PFSK-1 (cell line): ENCODE measurements around the gene ITIH5.

Source experiments
- FOXP2 ChIP-seq: optimal IDR thresholded peaks from 2 replicates; pipeline ENCODE3; 2011; ENCODE audit warnings: borderline replicate concordance, control low read depth, inconsistent platforms; ENCODE audit not compliant: insufficient read depth; ENCODE audit errors: extremely low read length, extremely low read depth
- POLR2AphosphoS5 ChIP-seq: IDR thresholded peaks from 2 replicates; pipeline ENCODE4 v1.6.1; 2012; ENCODE audit warnings: low read depth, mild to moderate bottlenecking, control low read depth, low read length, moderate library complexity
- REST ChIP-seq, 2 experiments: IDR thresholded peaks; 2 replicates each; pipeline versions ENCODE4 v1.6.1 to v1.8.0; 2011 to 2012; ENCODE audit warnings: low read depth in 2 of 2, low read length in 2 of 2, control low read depth in 1 of 2, inconsistent platforms in 1 of 2, mild to moderate bottlenecking in 1 of 2, moderate library complexity in 1 of 2; ENCODE audit not compliant: insufficient read depth in 1 of 2
- SIN3A ChIP-seq: IDR thresholded peaks from 2 replicates; pipeline ENCODE4 v1.6.1; 2012; ENCODE audit warnings: mild to moderate bottlenecking, low read length, moderate library complexity, borderline replicate concordance; ENCODE audit not compliant: insufficient read depth
- TAF1 ChIP-seq: IDR thresholded peaks from 2 replicates; pipeline ENCODE4 v1.6.1; 2012; ENCODE audit warnings: low read length, control low read depth, borderline replicate concordance; ENCODE audit not compliant: insufficient read depth

Gene ITIH5

DNA sequence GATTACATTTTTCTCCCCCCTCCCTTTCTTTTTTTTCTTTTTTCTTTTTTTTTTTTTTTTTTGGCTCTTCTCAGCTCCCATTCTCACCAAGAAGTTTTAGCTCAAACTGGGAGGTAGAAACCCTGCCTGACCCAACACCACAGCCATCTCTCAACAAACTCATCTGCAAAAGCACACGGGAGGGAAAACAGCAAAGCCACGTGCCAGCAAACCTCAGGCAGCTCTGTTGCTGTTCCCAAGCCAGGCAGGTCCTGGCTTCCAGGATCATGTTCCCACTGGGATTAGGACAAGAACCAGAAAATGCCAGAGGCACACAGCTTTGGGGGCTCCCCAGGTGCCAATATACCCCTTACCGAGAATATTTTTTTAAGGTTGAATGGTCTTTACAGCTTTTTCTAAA, 56.7 kb downstream of the ITIH5 start:
- no peak for TF ChIP-seq POLR2AphosphoS5
- no peak for TF ChIP-seq SIN3A
- TF ChIP-seq FOXP2: no peak
- no peak for TF ChIP-seq REST (IDR thresholded peaks at IDR 0.05; ENCODE audit: insufficient read depth in 1 of 2, low read depth in 2 of 2, low read length in 2 of 2)
- TF ChIP-seq TAF1: no peak

DNA sequence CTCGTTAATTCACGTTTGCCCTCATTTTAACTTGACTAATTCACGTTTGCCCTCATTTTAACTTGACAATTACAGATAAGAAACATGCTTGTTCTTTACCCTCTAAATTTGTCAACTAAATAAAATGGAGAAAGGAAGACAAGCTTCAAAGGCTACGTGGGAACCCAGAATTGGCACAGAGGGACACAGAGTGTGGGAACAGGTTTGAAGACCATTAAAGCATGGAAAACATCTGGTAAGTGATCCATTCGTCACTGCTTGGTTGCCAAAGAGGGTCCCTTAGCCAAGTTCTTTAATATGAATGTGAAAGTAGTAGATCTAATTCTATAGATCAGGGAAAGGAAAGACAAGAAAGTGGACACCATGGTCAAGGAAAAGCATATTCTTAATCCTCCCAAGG, 57.2 kb downstream of the ITIH5 start:
- TF ChIP-seq POLR2AphosphoS5 (no peak), FOXP2 (no peak), SIN3A (no peak), REST (IDR thresholded peaks at IDR 0.05; ENCODE audit: insufficient read depth in 1 of 2, low read depth in 2 of 2, low read length in 2 of 2) (no peak), TAF1 (no peak)

DNA sequence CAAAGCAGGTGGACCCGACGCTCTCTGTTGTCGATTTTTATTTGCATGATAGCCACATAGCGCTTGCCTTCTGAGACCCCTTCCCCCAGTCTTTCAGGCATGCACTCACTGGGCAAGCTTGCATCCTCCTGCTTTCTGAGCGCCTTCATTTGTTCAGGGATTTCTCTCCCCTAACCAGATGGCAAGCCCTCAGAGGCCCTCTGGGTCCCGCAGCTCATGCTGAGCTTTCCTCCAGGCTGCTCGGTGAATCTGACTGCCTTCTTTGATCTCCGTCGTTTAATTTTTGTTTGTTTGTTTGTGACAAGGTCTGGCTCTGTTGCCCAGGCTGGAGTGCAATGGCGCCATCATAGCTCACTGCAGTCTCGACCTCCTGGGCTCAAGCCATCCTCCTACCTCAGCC, 58.8 kb downstream of the ITIH5 start:
- TF ChIP-seq FOXP2 (no peak), POLR2AphosphoS5 (no peak), SIN3A (no peak), TAF1 (no peak), REST (IDR thresholded peaks at IDR 0.05; ENCODE audit: insufficient read depth in 1 of 2, low read depth in 2 of 2, low read length in 2 of 2) (no peak)

DNA sequence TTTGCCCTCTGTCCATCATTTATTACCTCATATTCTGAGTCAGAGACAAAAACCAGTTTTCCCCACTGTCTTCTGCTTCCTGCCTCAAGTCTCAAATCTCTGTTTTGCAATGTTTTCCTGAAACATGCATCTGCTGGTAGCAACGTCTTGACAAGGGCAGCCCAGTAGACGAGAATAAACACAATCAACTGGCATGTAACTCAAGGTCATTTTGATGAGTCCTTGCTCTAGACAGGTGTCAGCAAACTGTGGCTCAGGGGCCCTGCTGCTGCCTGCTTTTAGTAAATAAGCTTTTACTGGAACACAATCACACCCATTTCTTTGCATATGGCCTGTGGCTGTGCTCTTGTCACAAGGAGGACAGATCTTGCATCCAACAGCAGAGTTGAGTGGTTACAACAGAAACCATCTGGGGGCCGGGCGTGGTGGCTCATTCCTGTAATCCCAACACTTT, 59.8 kb downstream of the ITIH5 start:
- TF ChIP-seq POLR2AphosphoS5 (no peak), FOXP2 (no peak), SIN3A (no peak)

DNA sequence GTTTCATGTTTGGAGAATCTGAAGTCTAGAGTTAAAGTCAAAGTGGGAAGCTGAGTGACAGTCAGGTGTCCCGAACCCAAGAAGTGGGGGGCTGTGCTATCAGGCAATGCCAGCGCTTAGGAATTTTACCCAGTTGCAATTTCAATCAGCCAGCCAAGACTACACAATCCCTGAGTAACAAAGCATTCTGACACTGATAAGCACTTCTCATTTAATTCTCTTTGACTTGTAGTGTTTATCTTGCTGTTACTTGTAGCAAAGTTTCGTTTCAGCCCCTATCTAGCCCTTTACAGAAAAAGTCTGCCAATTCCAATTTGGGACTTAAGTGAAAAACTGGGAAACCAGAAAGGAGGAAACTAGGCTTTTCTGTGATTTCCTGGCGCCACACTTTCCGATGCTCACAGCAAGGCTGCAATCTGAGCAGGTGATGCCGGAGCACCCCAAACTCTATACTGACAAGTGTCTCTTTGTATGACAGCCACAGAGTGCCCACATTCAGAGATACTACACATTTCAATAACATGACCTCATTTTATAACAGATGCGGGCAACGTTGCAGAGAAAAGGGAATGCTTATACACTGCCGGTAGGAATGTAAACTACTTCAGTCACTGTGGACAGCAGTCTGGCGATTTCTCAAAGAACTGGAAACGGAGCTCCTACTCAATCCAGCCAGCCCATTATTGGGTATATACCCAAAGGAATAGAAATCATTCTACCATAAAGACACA, 61.0 kb downstream of the ITIH5 start:
- TF ChIP-seq POLR2AphosphoS5: no peak
- no peak for TF ChIP-seq SIN3A
- TF ChIP-seq REST (IDR thresholded peaks at IDR 0.05; ENCODE audit: insufficient read depth in 1 of 2, low read depth in 2 of 2, low read length in 2 of 2): no peak
